ENCODE data around the gene EPB41L4B.
"Not testable (repeated sequence)": the region's sequence is repeated elsewhere in the genome, so short reads cannot be mapped to it uniquely, and the experiment has no call there.

Gene EPB41L4B

DNA sequence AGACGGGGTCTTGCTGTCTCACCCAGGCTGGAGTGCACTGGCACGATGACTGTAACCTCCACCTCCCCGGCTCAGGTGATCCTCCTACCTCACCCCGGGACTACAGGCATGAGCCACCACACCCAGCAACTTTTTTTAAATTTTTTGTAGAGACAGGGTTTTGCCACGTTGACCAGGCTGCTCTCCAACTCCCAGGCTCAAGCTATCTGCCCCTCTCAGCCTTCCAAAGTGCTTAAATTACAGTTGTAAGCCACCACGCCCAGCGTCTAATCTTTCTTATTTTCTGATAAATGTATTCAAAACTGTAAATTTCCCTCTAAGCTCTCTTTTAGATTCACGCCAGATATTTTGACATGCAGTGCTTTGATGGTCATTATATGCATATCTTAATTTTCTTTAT is 164.2 kb downstream of the EPB41L4B start:
- no peak for DNase-seq

- no peak for DNase-seq
Measured at GRCh38 chr9:109150925-109151545, 169.8 kb downstream of the EPB41L4B start.

DNA sequence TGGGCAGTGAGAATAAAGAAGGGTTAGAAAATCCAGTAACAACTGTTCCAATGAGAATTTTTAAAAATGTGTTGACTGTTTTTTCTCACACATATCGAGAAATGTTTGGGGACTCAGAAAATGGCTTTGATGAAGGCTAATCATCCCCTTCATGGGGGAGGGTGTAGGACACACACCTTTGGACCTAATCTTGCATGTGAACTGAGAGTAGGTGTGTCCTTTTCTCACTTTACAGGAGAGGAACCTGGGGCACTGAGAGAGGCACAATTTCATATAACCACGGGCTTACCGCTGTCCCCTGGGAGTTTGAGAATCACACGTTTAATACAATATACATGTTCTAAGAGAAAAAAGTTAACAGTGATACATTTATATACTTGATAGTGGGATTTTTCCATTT is 171.1 kb downstream of the EPB41L4B start:
- DNase-seq = no peak

GRCh38 chr9:109149089-109149488 is 171.8 kb downstream of the EPB41L4B start:
- no peak for DNase-seq

DNA sequence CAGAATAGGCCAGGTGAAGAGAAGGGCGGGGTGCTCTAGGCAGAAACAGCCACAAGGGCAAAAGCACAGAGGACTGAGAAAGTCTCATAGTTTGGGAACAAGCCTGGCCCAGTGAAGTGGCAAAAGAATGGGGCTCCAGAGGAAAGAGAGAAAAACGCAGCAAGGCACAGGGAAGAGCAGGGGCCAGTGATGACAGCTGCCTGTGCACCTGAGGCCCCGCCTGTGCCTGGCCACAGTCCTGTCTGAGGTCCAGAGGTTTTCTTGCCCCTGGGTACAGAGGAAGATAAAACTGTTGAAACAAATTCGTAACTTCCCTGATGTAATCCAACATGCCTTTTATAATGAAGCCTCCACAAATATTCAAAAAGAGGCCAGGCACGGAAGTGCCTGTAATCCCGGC is 175.8 kb downstream of the EPB41L4B start:
- DNase-seq = no peak

DNA sequence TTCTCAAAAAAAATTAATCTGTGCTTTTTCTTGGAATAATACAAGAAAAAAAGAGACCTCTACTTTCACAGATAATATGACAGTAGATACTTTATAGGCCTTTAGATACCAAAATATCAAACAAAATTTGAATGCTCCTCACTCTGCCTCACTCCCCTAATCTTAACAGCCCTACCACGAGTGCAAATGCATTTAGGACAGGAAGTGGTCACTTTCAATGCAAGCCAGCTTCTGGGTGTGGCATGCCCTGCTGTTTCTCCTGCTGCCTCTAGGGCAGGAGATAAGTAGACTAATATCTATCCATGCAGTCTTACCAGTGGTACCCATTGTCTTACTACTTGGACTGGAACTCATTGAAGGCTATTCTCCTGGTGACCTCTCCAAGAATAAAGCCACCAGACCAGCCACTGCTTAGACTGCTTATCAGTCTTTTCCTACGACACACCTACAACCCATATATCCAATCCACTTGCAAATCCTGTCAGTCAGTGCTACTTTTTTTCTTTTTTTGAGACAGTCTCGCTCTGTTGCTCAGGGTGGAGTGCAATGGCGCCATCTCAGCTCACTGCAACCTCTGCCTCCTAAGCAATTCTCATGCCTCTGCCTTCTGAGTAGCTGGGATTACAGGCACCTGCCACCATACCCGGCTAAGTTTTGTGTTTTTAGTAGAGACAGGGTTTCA is 176.8 kb downstream of the EPB41L4B start:
- no peak for DNase-seq

- DNase-seq = no peak
Measured at GRCh38 chr9:109141375-109141774, 179.5 kb downstream of the EPB41L4B start.

- DNase-seq = no peak
Measured at GRCh38 chr9:109139851-109140250, 181.0 kb downstream of the EPB41L4B start.

- DNase-seq = no peak
Measured at GRCh38 chr9:109138421-109138820, 182.4 kb downstream of the EPB41L4B start.

DNA sequence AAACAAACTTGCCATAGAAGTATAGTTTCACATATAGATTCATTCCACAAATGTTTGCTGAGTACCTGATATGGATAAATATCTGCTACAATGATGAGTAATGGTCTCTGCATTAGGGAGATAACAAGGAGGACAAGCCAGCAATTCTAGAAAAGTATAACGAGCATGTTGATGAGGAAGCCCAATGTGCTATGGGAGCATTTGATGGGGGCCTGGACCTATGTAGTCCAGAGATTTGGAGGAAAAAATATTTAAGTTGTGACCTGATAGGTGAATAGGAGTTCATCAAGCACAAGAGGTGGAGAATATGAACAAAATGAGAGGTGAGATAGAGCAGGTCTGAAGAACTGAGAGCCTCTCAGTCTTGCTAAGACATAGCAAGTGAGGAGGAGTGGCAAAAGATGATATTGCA is 186.7 kb downstream of the EPB41L4B start:
- DNase-seq = no peak

DNA sequence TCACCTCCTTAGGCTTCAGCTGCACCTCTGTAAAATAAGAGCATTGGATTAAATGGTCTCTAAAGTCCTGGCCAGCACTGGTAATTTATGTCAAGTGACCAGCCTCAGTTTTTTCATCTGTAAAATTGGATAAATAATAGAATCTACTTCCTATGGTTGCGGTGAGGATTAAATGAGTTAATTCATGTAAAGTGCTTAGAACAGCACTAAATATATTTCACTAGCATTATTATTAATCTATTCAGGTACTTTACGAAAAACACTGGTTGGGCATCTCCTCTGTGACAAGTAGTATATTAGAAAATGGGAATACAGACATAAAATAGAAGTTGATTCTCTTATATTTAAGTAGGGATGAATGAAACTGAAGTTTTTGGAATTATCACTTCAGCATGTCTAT is 187.3 kb downstream of the EPB41L4B start:
- DNase-seq = no peak

DNA sequence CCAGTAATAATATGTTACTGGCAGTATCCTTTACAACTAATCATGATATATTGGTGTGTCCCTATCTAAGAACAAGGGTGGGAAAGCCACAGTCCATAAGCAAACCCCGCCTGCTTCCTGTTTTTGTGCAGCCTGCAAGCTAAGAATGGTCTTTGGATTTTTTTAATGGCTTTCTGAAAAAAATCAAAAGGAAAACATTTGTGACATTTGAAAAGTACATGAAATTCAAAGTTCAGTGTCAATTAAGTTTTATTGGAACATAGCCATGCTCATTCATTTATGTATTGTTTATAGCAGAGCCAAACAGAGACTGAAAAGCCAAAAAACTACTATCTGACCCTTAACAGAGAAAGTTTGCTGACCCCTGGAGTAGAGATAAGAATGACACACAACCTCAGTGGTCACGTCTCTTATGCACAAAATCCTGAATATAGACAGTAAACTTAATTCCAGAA is 188.3 kb downstream of the EPB41L4B start:
- DNase-seq = peak; percentile 6 to 29

DNA sequence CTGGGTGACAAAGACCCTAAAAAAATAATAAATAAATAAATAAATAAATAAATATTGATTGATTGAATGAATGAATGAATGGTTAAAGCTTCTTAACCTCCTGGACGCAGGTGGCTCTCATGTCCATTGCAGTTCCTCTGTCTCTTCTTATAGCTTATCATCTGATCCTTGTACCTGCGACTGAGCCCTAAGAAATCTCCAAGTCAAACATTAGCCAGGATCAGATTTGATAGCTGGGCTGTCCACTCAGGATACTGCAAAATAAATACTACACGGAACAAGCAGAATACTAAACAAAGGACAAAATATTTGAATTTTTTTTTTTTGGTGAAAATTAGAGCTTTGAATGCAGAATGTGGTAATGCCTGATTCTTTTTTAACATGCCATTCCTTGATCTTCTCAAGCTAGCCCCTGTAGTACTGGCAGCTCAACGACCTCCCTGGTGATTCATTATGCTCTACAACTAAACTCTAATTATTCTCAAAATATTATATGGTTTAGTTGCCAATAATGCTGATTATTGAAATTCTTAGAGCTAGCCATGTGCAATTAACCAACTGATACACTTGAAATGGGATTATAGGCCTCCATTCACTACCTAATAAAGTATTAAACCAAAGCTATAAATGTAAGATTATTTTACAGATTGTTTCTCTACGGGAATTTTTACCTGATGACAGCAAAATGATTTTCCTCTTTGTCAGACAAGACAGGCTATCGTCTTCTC is 191.2 kb downstream of the EPB41L4B start:
- no peak for DNase-seq

- not testable (repeated sequence) for DNase-seq
Measured at GRCh38 chr9:109126671-109127070, 194.2 kb downstream of the EPB41L4B start.

DNA sequence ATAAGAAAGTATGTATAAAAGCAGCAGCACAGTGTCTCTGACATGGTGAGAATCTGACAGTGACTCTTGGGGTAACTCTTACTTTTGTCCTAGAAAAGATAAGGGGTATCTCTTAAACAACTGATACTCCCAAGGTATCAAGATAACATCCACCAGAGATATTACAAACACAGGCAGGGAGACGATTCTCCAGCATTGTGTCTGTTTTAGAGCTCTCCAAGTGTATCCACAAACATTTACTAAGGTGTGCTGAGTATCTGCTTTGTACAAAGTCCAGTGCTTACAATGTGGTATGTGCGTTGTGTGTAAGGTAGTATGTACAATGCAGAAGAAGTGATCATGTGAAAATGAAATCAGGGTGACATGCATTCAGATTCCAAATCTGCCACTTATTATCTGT is 196.7 kb downstream of the EPB41L4B start:
- no peak for DNase-seq

- no peak for DNase-seq
Measured at GRCh38 chr9:109122726-109123621, 197.9 kb downstream of the EPB41L4B start.

Data from Kasumi-1 (cell line).